IPS-20b (cell line): ENCODE results near the gene CXCL10.

Experiments used
- H3K27ac ChIP-seq: one replicate; pipeline ENCODE4 v1.5.1; 2013; ENCODE audit warnings: low read length
- H3K27me3 ChIP-seq: 2 replicates; pipeline ENCODE4 v1.6.1; 2013; ENCODE audit warnings: mild to moderate bottlenecking, low read length, inconsistent platforms; ENCODE audit not compliant: insufficient read depth
- H3K36me3 ChIP-seq: 2 replicates; pipeline ENCODE4 v1.6.1; 2013; ENCODE audit warnings: low read depth, mild to moderate bottlenecking, inconsistent platforms, low read length, moderate library complexity; ENCODE audit not compliant: insufficient read depth
- H3K4me1 ChIP-seq: 2 replicates; pipeline ENCODE4 v1.6.1; 2013; ENCODE audit warnings: mild to moderate bottlenecking, control low read depth, inconsistent platforms, low read length, moderate library complexity; ENCODE audit not compliant: insufficient read depth
- H3K4me3 ChIP-seq: 2 replicates; pipeline ENCODE4 v1.5.1; 2013; ENCODE audit warnings: mild to moderate bottlenecking, low read length, inconsistent platforms
- H3K9ac ChIP-seq: 2 replicates; pipeline ENCODE4 v1.6.1; 2013; ENCODE audit warnings: low read depth, mild to moderate bottlenecking, inconsistent platforms, low read length, moderate library complexity
- H3K9me3 ChIP-seq: 2 replicates; pipeline ENCODE4 v1.6.1; 2013; ENCODE audit warnings: mild to moderate bottlenecking, low read depth, low read length, inconsistent platforms; ENCODE audit not compliant: insufficient read depth

The CXCL10 gene

DNA sequence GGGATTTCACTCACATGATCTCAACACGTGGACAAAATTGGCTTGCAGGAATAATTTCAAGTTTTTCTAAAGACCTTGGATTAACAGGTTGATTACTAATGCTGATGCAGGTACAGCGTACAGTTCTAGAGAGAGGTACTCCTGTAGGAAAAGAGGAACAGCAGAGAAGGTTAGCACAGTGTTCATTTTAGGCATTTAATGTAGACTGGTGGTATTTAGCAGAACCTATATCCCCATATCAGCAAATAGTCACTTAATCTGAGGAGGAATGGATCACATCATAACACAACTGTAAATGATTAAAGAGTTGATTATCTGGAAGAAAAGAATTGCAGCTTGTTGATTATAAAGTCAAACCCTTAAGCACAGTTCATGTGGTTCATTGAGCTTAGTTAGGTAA is 620 bp downstream of the CXCL10 start:
- no peaks in the 10 kb centered on the region for H3K27me3 ChIP-seq
- no peak overlapping the region for H3K9ac ChIP-seq
- no peaks in the 10 kb centered on the region for H3K36me3 ChIP-seq
- no peak overlapping the region for H3K27ac ChIP-seq
- H3K4me1 ChIP-seq = no peaks in the 10 kb centered on the region
- no peak overlapping the region for H3K4me3 ChIP-seq
- H3K9me3 ChIP-seq = no peaks in the 10 kb centered on the region

DNA sequence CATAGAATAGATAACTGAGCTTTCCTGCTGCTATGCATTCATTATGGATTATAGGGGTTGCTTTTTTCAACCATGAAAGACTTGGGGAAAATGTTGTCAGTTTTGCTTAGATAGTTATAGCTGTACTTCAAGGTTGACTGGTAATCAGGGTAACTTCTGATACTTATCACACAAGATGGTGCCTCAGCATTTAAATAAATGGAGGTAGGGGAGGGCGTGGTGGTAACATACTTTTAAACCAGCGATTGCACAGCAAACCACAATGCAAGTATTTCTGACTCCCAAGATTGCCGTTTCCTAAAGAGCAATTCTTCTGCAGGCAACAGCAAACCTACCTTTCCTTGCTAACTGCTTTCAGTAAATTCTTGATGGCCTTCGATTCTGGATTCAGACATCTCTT is 1.3 kb downstream of the CXCL10 start:
- Histone ChIP-seq H3K36me3 (no peaks in the 10 kb centered on the region), H3K9me3 (no peaks in the 10 kb centered on the region), H3K27me3 (no peaks in the 10 kb centered on the region), H3K9ac (no peak overlapping the region), H3K4me1 (no peaks in the 10 kb centered on the region), H3K4me3 (no peak overlapping the region), H3K27ac (no peak overlapping the region)

DNA sequence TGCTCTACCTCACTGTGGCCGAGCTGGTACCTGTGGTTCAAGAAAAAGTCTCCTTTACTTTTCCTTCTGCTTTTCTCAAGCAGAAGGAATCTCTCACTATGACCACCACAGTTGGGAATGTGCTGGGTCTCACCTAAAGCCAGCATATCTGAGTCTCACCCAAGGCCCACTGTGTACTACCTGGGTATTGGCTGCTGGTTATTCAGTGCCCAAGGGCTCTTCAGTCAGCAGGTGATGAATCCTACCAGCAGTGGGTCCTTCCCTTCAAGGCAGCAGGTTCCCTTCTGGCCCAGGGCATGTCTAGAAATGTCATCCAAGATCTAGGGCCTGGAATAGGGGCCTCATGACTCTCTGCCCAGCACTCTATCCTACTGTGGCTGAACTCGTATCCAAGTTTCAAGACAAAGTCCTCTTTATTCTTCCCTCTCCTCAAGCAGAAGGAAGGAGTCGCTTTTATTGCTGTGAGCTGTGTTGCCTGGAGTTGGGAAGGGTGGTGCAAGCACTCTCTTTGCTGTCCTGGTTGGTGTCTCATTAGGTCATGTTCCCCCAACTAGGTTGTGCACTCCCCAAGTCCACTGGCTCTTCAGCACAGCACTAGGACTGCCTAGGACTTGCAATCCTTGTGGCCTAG is 6.1 kb downstream of the CXCL10 start:
- Histone ChIP-seq H3K4me1 (peaks cover 4% of the 10 kb centered on the region), H3K36me3 (no peaks in the 10 kb centered on the region), H3K9ac (no peak overlapping the region), H3K4me3 (no peak overlapping the region), H3K27me3 (no peaks in the 10 kb centered on the region), H3K27ac (no peak overlapping the region), H3K9me3 (no peaks in the 10 kb centered on the region)

DNA sequence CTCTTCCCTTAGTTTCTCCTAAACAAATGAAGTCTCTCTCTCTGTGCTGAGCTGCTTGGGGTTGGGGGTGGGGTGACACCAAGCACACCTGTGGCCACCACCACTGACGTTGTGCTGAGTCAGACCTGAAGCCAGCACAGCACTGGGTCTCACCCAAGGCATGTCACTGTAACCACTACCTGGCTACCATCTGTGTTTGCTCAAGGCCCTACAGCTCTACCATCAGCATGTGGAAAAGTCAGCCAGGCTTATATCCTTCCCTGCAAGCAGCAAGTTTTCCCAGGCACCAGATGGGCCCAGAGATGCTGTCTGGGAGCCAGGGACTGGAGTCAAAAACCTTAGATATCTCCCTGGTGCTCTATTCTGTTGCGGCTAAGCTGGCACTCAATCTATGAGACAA is 6.9 kb downstream of the CXCL10 start:
- Histone ChIP-seq H3K9me3 (no peaks in the 10 kb centered on the region), H3K27me3 (no peaks in the 10 kb centered on the region), H3K36me3 (no peaks in the 10 kb centered on the region), H3K4me3 (no peak overlapping the region), H3K9ac (no peak overlapping the region), H3K27ac (no peak overlapping the region), H3K4me1 (peaks cover 11% of the 10 kb centered on the region)

DNA sequence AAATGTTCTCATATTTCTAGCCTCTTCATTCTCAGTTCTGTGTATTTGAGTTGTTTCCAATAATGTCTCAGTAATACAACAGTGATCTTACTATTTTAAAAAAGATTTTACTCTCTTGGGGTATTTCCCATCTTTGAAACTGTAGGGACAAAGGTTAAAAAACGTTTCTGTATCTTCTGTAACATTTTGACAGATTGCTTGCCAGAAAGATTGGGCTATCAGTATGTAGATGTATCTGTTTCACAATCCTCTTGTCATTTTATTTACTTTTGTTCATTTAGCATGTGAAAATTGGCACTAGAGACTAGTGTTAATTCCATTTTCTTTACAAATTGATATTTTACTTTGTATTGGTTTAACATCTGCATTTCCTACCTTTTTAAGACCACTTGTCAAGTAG is 9.8 kb downstream of the CXCL10 start:
- Histone ChIP-seq H3K9ac (no peak overlapping the region), H3K36me3 (no peaks in the 10 kb centered on the region), H3K9me3 (no peaks in the 10 kb centered on the region), H3K4me1 (peaks cover 11% of the 10 kb centered on the region), H3K27me3 (no peaks in the 10 kb centered on the region), H3K4me3 (no peak overlapping the region), H3K27ac (no peak overlapping the region)

DNA sequence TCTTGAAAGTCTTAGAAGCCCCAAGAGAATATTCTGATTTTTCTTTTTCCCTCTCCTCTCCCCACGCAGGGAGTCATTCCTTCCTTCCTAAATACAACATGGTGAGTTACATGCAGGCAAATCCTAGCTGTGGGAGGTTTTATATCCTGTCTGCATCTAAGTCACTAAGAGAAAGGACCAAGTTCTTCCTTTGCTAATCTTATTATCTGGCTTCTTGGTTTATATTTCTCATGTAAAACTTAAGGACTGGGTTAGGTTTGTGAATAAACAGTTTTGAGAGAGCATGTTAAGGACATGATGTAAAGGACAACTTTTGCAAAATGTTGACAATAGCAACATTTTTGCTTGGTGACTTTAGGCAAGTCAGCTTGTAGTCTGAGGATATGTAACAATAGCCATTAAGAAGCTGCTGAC is 10.9 kb downstream of the CXCL10 start:
- Histone ChIP-seq H3K9me3 (no peaks in the 10 kb centered on the region), H3K27ac (no peak overlapping the region), H3K4me1 (peaks cover 11% of the 10 kb centered on the region), H3K4me3 (no peak overlapping the region), H3K27me3 (no peaks in the 10 kb centered on the region), H3K9ac (peak overlapping the region; percentile 58; the same call in 1 of the 2 replicates), H3K36me3 (no peaks in the 10 kb centered on the region)

DNA sequence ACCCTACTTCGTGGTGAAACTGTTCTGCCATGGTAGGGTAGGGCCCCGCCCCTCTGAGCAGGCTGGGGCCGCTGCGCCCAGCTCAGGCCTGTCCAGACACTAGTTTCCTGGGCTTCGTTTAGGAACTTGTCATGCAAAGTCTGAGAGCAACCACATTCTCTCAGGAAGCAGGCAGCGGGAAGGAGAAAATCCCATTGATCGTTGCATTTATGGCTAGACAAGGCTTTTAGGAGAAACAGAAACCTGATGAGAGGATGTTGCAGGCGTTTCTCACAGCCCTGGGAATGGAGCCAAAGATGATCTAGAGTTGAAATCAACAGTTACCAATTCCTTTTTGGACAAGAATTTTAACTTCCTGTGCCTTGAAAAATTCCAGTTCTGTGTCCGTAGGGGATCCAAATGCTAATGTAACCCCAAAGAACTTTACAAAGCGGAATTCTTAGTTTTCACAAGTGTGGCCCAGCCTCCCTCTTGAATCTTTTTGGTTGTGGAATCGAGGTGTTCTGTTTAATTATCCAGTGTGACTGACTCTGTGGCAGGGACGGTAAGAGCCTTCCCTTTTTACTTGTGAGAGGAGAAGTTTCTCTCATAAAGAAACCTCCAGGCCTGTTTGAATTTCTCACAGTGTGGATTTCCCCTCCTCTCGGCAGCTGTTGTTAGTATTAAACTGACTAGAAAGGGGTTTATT is 11.5 kb downstream of the CXCL10 start:
- H3K36me3 ChIP-seq = no peaks in the 10 kb centered on the region
- no peaks in the 10 kb centered on the region for H3K9me3 ChIP-seq
- no peaks in the 10 kb centered on the region for H3K27me3 ChIP-seq
- H3K9ac ChIP-seq = peak overlapping the region; percentile 58; the same call in 1 of the 2 replicates
- H3K4me1 ChIP-seq = peaks cover 11% of the 10 kb centered on the region
- H3K27ac ChIP-seq = no peak overlapping the region
- H3K4me3 ChIP-seq = no peak overlapping the region

DNA sequence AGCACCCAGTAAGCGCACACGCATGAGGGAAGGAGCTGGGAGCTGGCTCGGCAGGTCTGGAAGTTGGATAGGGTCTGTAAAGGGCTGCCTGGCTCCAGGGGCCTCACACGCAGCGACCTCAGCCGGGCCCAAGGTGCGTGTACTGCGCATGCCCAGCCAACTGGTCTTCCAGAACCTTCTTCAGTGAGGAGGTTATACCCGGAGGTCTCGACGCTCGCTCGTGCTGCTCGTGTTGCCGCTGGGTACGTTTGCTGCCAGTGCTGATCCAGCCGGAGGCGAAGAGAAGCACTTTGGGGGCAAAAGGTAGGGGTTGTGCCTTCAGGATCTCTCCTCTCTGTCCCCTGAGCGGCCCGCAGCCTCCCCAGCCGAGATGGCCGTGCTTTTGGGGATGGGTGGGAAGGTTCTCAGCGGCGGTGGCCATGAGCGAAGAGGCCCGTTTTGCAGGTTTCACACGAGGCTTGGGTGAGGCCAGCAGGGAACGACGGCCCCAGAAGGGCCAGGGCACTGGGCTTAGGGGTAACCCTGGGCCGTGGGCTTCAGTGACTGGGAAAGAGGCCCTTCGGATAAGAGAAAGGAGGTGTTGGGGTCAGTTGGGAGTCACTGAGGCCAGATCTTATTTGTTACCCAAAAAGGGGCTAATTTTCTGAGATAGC is 12.2 kb downstream of the CXCL10 start:
- H3K9me3 ChIP-seq = no peaks in the 10 kb centered on the region
- H3K4me3 ChIP-seq = no peak overlapping the region
- no peak overlapping the region for H3K27ac ChIP-seq
- peaks cover 11% of the 10 kb centered on the region for H3K4me1 ChIP-seq
- H3K9ac ChIP-seq = no peak overlapping the region; the same call in 1 of the 2 replicates
- no peaks in the 10 kb centered on the region for H3K36me3 ChIP-seq
- H3K27me3 ChIP-seq = no peaks in the 10 kb centered on the region

DNA sequence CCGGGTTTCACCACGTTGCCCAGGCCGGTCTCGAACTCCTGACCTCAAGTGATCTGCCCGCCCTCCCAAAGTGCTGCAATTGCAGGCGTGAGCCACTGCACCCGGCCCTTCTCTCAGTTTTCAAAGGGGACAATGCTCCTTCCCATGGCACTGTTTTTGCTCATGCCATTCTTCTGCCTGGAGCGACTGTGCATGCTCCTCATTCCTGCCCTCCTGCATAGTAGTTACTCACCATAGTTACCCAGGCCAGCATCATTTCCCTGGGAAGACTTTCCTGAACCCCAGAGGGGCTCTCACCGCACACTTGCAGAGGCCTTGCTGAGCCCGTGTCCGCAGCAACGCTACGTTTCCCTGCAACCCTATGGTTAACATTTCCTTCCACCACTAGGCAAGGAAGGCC is 12.7 kb downstream of the CXCL10 start:
- no peaks in the 10 kb centered on the region for H3K36me3 ChIP-seq
- H3K9ac ChIP-seq = no peak overlapping the region
- no peaks in the 10 kb centered on the region for H3K27me3 ChIP-seq
- H3K4me3 ChIP-seq = no peak overlapping the region
- peaks cover 11% of the 10 kb centered on the region for H3K4me1 ChIP-seq
- no peak overlapping the region for H3K27ac ChIP-seq
- H3K9me3 ChIP-seq = no peaks in the 10 kb centered on the region

DNA sequence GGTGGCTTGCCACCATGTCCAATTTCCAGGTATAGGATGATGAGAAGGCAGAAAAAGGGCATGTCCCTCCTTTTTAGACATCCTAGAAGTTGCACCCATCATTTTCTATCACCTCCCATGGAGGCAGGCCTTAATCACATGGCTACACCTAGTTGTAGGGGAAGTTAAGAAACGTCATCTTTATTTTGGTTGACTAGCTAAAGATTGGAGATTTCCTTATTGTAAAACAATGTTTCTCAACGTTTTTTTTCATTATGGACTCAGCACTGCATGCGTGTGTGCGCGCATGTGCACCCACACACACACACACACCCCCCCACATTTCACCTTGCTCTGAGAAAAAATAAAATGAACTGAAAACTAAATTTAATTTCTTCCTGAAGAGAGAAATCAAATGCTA is 14.0 kb downstream of the CXCL10 start:
- Histone ChIP-seq H3K36me3 (no peaks in the 10 kb centered on the region), H3K9ac (no peak overlapping the region), H3K4me1 (peaks cover 11% of the 10 kb centered on the region), H3K4me3 (no peak overlapping the region), H3K27ac (no peak overlapping the region), H3K9me3 (no peaks in the 10 kb centered on the region), H3K27me3 (no peaks in the 10 kb centered on the region)

DNA sequence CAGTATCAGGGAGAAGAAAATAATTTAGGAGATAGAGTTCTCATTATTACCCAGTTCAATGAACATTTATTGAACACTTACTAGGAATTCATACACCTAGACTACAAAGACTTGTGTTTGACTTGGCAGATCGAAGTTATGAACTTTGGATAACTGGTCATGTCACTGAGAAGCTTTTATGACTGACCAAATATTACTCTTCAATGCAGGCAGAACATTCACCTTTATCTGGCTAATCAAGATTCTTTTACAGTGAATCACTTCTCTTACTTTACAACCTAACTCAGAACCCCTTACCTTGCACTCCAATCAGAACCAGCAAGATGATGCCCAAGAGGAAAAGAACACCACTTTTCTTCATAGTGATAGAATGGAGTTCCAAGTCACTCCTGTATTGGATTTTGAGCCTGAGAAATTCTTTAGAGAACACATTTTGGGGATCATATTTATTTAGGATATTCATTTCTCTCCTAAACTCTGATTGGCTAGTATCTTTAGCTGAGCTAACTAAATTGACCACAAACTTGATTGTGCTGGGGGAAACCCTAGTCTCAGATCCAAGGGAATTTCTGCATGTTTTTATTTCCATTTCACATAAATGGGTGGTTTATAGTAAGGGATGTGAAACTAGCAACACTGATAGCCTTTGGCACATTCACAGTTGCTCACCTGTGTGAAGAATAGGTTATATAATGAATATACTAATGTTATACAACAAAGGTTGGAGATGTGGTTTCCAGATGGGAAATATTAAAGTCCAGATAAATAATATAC is 16.0 kb downstream of the CXCL10 start, which contains the start of gene CXCL9:
TSS of gene CXCL9 (minus strand) at position 421 of the 774 bp plus-strand sequence. CDS start at position 361, 60 bp downstream.
- Histone ChIP-seq H3K36me3 (no peaks in the 10 kb centered on the region), H3K27me3 (no peaks in the 10 kb centered on the region), H3K9ac (no peak within 1 kb of the TSS), H3K4me1 (peaks cover 8% of the 10 kb centered on the region), H3K27ac (no peak within 1 kb of the TSS), H3K9me3 (no peaks in the 10 kb centered on the region), H3K4me3 (no peak within 1 kb of the TSS)
